Endothelial cell (in vitro differentiated cells): Measurements from ENCODE around the gene CABLES1. TPM values are rescaled to one million over a fixed set of nuclear protein-coding genes. Genes with fewer than 3 reads are reported as not detected.
"Not testable (repeated sequence)": the region's sequence is repeated elsewhere in the genome, so short reads cannot be mapped to it uniquely, and the experiment has no call there.

Source experiments
- DNase-seq: peaks from one replicate; pipeline ENCODE4 v3.0.0; 2021; ENCODE audit warnings: low spot score
- H3K27ac Mint-ChIP-seq: one replicate; pipeline ENCODE4 v1.8.0; 2021; ENCODE audit warnings: mixed read lengths, inconsistent platforms; ENCODE audit not compliant: unreplicated experiment
- H3K27me3 Mint-ChIP-seq: one replicate; pipeline ENCODE4 v1.8.0; 2021; ENCODE audit warnings: mild to moderate bottlenecking, moderate library complexity, mixed read lengths, inconsistent platforms; ENCODE audit not compliant: unreplicated experiment
- H3K36me3 Mint-ChIP-seq: one replicate; pipeline ENCODE4 v1.8.0; 2021; ENCODE audit warnings: mild to moderate bottlenecking, low read depth, mixed read lengths, inconsistent platforms; ENCODE audit not compliant: unreplicated experiment
- H3K4me1 Mint-ChIP-seq: one replicate; pipeline ENCODE4 v1.8.0; 2021; ENCODE audit warnings: mild to moderate bottlenecking, mixed read lengths, inconsistent platforms; ENCODE audit not compliant: unreplicated experiment
- H3K4me3 Mint-ChIP-seq: one replicate; pipeline ENCODE4 v1.8.0; 2021; ENCODE audit warnings: mild to moderate bottlenecking, mixed read lengths, inconsistent platforms; ENCODE audit not compliant: unreplicated experiment
- H3K9me3 Mint-ChIP-seq: one replicate; pipeline ENCODE4 v1.8.0; 2021; ENCODE audit warnings: mixed read lengths, inconsistent platforms; ENCODE audit not compliant: unreplicated experiment
- CTCF ChIP-seq: fragments of 200-600 bp; sonication (generic); IDR thresholded peaks from one replicate; pipeline ENCODE4 v1.5.0; 2021; ENCODE audit warnings: antibody characterized with exemption; ENCODE audit not compliant: unreplicated experiment
- long read RNA-seq: library from polyadenylated mRNA; unstranded; transcript quantifications from one replicate; pipeline ENCODE4 v2.0.0, GENCODE V29; 2020; ENCODE audit not compliant: unreplicated experiment
- total RNA-seq: library from RNA; stranded (reverse); fragmentation: NEBNext Ultra II Directional; extraction: Animal tissue kit (Norgen Biotek cat#: 25700); gene quantifications from one replicate; pipeline ENCODE4 v1.2.1, GENCODE V29; 2021; ENCODE audit not compliant: unreplicated experiment

Gene CABLES1
- total RNA-seq: 24.9 TPM
- long read RNA-seq, full-length matches to known transcripts: 1 of 5 reads
- long read RNA-seq, partial matches to known transcripts: 1 of 5 reads
- long read RNA-seq, other reads (novel, unspliced or antisense): 3 of 5 reads

- H3K4me3 Mint-ChIP-seq: peak within 1 kb of the TSS; percentile 95
- H3K9me3 Mint-ChIP-seq: no peaks in the 10 kb centered on the region
- peak within 1 kb of the TSS; percentile 42 for H3K27ac Mint-ChIP-seq
- TF ChIP-seq CTCF: no peak
- DNase-seq: peak; percentile 64
- H3K27me3 Mint-ChIP-seq: peaks cover 7% of the 10 kb centered on the region
- peaks cover 6% of the 10 kb centered on the region for H3K36me3 Mint-ChIP-seq
- peaks cover 38% of the 10 kb centered on the region for H3K4me1 Mint-ChIP-seq
Observed at GRCh38 chr18:23134780-23135549, at the start of gene CABLES1. CABLES1 (plus strand) TSS chr18:23135485; CDS start chr18:23135763, 278 bp downstream.

GRCh38 chr18:23087352-23087751, 47.9 kb upstream of the CABLES1 start:
- Mint-ChIP-seq H3K4me1 (peaks cover 6% of the 10 kb centered on the region), H3K9me3 (no peaks in the 10 kb centered on the region), H3K27me3 (peaks cover 4% of the 10 kb centered on the region), H3K36me3 (no peaks in the 10 kb centered on the region), H3K27ac (no peak overlapping the region), H3K4me3 (no peak overlapping the region)
- DNase-seq: no peak
- no peak for TF ChIP-seq CTCF

GRCh38 chr18:23088310-23088709, 47.0 kb upstream of the CABLES1 start:
- DNase-seq: no peak
- Mint-ChIP-seq H3K4me1 (peaks cover 6% of the 10 kb centered on the region), H3K4me3 (no peak overlapping the region), H3K27me3 (peaks cover 4% of the 10 kb centered on the region), H3K27ac (no peak overlapping the region), H3K36me3 (no peaks in the 10 kb centered on the region), H3K9me3 (no peaks in the 10 kb centered on the region)
- TF ChIP-seq CTCF: no peak

GRCh38 chr18:23091017-23091993, 44.0 kb upstream of the CABLES1 start:
- DNase-seq, H3K27ac Mint-ChIP-seq: not testable (repeated sequence)

GRCh38 chr18:23092121-23092520, 43.2 kb upstream of the CABLES1 start:
- no peak for DNase-seq
- no peak overlapping the region for H3K4me3 Mint-ChIP-seq

More at GRCh38 chr18:23091017-23091993, 44.0 kb upstream of the CABLES1 start:
- H3K36me3 Mint-ChIP-seq, H3K4me3 Mint-ChIP-seq, H3K4me1 Mint-ChIP-seq, H3K27me3 Mint-ChIP-seq, H3K9me3 Mint-ChIP-seq: not testable (repeated sequence)

GRCh38 chr18:23093130-23093529, 42.2 kb upstream of the CABLES1 start:
- H3K4me1 Mint-ChIP-seq, H3K27ac Mint-ChIP-seq, H3K4me3 Mint-ChIP-seq, H3K36me3 Mint-ChIP-seq, H3K9me3 Mint-ChIP-seq, DNase-seq, H3K27me3 Mint-ChIP-seq: not testable (repeated sequence)

More at GRCh38 chr18:23092121-23092520, 43.2 kb upstream of the CABLES1 start:
- Mint-ChIP-seq H3K27me3 (no peaks in the 10 kb centered on the region), H3K36me3 (no peaks in the 10 kb centered on the region), H3K27ac (no peak overlapping the region), H3K9me3 (no peaks in the 10 kb centered on the region), H3K4me1 (peaks cover 5% of the 10 kb centered on the region)
- no peak for TF ChIP-seq CTCF
